Parathyroid adenoma (tissue), 2 donors: ENCODE results near the gene PLEKHG2.

ENCODE experiments used
- H2AFZ ChIP-seq: fragments of 300-600 bp; sonication (generic); one replicate; pipeline ENCODE4 v1.7.0; 2017; ENCODE audit warnings: antibody characterized with exemption, mild to moderate bottlenecking
- H3K27ac ChIP-seq: fragments of 300-600 bp; sonication (generic); one replicate; pipeline ENCODE4 v1.7.0; 2017
- H3K27me3 ChIP-seq: fragments of 300-600 bp; sonication (generic); one replicate; pipeline ENCODE4 v1.7.0; 2017; ENCODE audit warnings: low read length; ENCODE audit not compliant: control insufficient read depth, insufficient read depth
- H3K36me3 ChIP-seq: fragments of 300-600 bp; sonication (generic); one replicate; pipeline ENCODE4 v1.7.0; 2017; ENCODE audit warnings: low read length; ENCODE audit not compliant: control insufficient read depth, insufficient read depth
- H3K4me1 ChIP-seq: fragments of 300-600 bp; sonication (generic); one replicate; pipeline ENCODE4 v1.7.0; 2017; ENCODE audit warnings: control low read depth
- H3K4me2 ChIP-seq: fragments of 300-600 bp; sonication (generic); one replicate; pipeline ENCODE4 v1.7.0; 2017; ENCODE audit warnings: low read length
- H3K4me3 ChIP-seq: fragments of 300-600 bp; sonication (generic); one replicate; pipeline ENCODE4 v1.7.0; 2017; ENCODE audit warnings: low read depth, low read length
- H3K79me2 ChIP-seq: fragments of 300-600 bp; sonication (generic); one replicate; pipeline ENCODE4 v1.7.0; 2017; ENCODE audit warnings: control low read depth
- H3K9ac ChIP-seq: fragments of 300-600 bp; sonication (generic); one replicate; pipeline ENCODE4 v1.7.0; 2017; ENCODE audit warnings: mild to moderate bottlenecking
- H3K9me3 ChIP-seq: fragments of 300-600 bp; sonication (generic); one replicate; pipeline ENCODE4 v1.7.0; 2017; ENCODE audit warnings: low read length; ENCODE audit not compliant: control insufficient read depth
- TF ChIP-seq, protein P1 (sequence below): fragments of 300-600 bp; sonication (generic); IDR thresholded peaks from one replicate; pipeline ENCODE4 v1.7.0; 2017; ENCODE audit warnings: antibody characterized with exemption, mild to moderate bottlenecking
- donor health status: primary hyperparathyroidism.

The PLEKHG2 gene

DNA sequence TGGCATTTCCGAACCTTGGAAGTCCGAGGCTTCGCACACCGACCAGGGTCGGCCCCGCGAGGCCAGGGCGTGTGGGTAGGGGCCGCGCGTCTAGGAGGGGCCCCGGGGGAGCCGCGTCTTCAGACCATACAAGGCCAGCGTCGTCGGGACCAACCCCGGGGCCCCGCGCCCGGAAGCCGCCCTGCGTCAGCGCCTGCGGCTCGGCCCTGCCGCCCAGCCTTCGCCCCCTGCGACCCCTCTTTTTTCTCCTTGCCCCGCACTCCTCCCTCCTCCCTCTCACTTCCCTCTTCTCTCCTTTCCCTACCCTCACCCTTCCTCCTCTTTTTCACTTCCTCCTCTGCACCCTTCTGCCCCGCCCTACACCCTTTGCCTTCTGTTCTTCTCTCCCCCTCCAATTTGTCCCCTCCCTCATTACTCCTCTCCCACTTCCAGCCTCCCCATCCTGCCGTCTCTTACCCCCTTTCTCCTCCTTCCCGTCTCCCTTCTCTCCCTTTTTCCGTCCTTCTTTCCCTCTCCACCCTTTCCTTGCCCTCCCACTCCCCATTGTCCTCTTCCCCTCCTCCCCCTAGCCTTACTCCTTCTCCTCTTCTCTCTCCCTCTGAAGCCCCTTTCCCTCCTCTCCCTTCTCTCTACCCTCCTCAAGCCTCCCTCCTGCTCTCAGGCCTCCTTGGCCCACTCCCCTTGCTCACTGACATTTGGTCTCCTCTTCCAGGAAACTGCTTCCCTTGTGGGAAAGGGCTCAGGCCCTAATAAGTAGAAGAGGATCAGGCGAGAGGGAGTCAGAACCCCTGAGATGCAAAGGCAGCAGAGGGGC, 2.2 kb upstream of the PLEKHG2 start:
- H3K4me3 ChIP-seq: peak overlapping the region; percentile 86
- peak overlapping the region; percentile 95 for H3K4me2 ChIP-seq
- peak overlapping the region; percentile 100 for H3K27ac ChIP-seq
- no peaks in the 10 kb centered on the region for H3K9me3 ChIP-seq
- TF ChIP-seq, protein P1, sequence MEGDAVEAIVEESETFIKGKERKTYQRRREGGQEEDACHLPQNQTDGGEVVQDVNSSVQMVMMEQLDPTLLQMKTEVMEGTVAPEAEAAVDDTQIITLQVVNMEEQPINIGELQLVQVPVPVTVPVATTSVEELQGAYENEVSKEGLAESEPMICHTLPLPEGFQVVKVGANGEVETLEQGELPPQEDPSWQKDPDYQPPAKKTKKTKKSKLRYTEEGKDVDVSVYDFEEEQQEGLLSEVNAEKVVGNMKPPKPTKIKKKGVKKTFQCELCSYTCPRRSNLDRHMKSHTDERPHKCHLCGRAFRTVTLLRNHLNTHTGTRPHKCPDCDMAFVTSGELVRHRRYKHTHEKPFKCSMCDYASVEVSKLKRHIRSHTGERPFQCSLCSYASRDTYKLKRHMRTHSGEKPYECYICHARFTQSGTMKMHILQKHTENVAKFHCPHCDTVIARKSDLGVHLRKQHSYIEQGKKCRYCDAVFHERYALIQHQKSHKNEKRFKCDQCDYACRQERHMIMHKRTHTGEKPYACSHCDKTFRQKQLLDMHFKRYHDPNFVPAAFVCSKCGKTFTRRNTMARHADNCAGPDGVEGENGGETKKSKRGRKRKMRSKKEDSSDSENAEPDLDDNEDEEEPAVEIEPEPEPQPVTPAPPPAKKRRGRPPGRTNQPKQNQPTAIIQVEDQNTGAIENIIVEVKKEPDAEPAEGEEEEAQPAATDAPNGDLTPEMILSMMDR: no peak
- peak overlapping the region; percentile 75 for H2AFZ ChIP-seq
- H3K79me2 ChIP-seq: peaks cover 14% of the 10 kb centered on the region
- H3K9ac ChIP-seq: peak overlapping the region; percentile 78
- H3K36me3 ChIP-seq: no peaks in the 10 kb centered on the region
- no peaks in the 10 kb centered on the region for H3K27me3 ChIP-seq
- peaks cover 17% of the 10 kb centered on the region for H3K4me1 ChIP-seq

DNA sequence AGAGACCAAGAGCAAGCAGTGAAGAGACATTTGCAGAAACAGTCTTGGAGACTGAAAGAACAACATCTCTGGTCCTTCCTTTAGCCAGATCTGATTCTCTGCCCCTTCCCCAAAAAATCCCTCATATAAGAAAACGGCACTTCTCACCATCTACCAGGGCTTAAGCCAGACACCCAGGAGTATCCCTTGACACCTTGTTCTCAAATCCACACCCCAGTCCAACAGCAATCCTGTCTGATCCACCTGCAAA, 1.7 kb upstream of the PLEKHG2 start:
- peak overlapping the region; percentile 100 for H3K27ac ChIP-seq
- no peak overlapping the region for H2AFZ ChIP-seq
- no peaks in the 10 kb centered on the region for H3K27me3 ChIP-seq
- peak overlapping the region; percentile 95 for H3K4me2 ChIP-seq
- peak overlapping the region; percentile 86 for H3K4me3 ChIP-seq
- TF ChIP-seq, protein P1: no peak
- H3K79me2 ChIP-seq: peaks cover 14% of the 10 kb centered on the region
- no peaks in the 10 kb centered on the region for H3K9me3 ChIP-seq
- H3K4me1 ChIP-seq: peaks cover 17% of the 10 kb centered on the region
- no peaks in the 10 kb centered on the region for H3K36me3 ChIP-seq
- no peak overlapping the region for H3K9ac ChIP-seq

DNA sequence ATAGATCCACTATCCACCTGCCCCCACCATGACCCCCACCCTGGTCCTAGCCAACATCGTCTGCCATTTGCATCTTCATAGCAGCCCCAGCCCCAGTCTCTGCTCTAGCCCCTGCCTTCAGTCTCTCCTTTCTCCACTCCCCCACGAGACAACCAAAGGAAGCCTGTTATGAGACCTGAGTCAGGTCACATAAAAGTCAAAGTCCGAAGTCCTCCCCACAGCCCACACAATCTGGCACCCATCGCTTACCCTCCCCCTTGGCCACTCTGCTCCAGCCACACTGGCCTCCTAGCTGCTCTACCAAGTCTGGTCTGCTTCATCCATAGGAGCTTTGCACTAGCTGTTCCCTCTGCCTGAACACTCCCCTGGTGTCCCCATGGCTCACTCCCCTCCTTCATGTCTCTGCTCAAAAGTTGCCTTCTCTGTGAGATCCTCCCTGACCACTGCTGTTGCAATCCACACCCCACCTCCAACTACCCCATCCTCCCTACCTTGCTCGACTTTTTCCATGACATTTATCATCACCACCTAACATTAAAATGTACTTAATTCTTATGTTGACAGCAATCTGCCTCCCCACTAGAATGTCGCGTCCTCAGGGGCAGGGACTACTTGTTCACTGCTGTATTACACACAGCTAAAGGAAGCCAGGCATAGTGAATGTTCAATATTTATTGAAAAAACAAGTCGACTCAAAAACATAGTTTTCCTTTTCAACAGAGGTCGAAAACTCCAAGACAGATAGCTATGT, 1.2 kb upstream of the PLEKHG2 start:
- peak overlapping the region; percentile 86 for H3K4me3 ChIP-seq
- peaks cover 14% of the 10 kb centered on the region for H3K79me2 ChIP-seq
- peak overlapping the region; percentile 100 for H3K27ac ChIP-seq
- TF ChIP-seq, protein P1: no peak
- no peaks in the 10 kb centered on the region for H3K27me3 ChIP-seq
- no peak overlapping the region for H2AFZ ChIP-seq
- H3K4me1 ChIP-seq: peaks cover 17% of the 10 kb centered on the region
- H3K36me3 ChIP-seq: no peaks in the 10 kb centered on the region
- H3K9ac ChIP-seq: no peak overlapping the region
- H3K9me3 ChIP-seq: no peaks in the 10 kb centered on the region
- H3K4me2 ChIP-seq: peak overlapping the region; percentile 95

DNA sequence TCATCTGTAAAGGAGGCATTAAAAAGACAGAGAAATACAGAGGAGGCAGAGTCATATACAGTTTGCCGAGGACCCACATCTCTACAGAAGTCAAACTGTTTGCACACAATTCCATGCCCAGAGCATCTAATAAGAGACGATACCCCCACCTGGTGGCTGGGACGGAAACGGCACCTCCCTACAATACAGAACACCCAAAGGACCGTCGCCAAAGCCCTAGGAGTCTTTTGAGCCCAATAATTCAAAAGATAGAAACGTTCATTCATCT, 703 bp upstream of the PLEKHG2 start:
- no peaks in the 10 kb centered on the region for H3K9me3 ChIP-seq
- H3K27me3 ChIP-seq: no peaks in the 10 kb centered on the region
- H3K79me2 ChIP-seq: peaks cover 14% of the 10 kb centered on the region
- H3K27ac ChIP-seq: peak overlapping the region; percentile 100
- TF ChIP-seq, protein P1: peak; percentile 94
- peak overlapping the region; percentile 95 for H3K4me2 ChIP-seq
- peak overlapping the region; percentile 86 for H3K4me3 ChIP-seq
- peaks cover 17% of the 10 kb centered on the region for H3K4me1 ChIP-seq
- H3K9ac ChIP-seq: no peak overlapping the region
- H2AFZ ChIP-seq: no peak overlapping the region
- H3K36me3 ChIP-seq: no peaks in the 10 kb centered on the region

DNA sequence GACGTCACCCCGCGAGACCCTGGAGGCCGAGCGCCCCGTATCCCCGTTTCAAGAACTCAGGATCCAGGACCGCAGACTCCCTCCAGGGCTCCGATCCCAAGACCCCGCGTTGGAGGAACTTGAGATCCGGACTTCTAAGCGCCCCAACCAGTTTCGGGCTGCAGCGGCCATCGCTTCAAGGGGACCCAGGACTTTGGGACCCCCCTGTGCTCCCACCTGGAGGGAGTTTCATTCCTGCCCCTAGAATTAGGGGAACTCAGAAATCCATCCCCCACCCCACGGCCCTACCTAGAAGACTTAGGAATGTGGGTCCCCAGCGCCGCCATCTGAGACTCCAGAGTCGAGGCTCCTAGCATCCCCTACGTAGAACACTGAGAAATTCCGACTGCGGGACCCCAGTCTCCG, 400 bp downstream of the PLEKHG2 start:
- Histone ChIP-seq H2AFZ (peak overlapping the region; percentile 65), H3K79me2 (peaks cover 10% of the 10 kb centered on the region), H3K9me3 (no peaks in the 10 kb centered on the region), H3K27ac (peak overlapping the region; percentile 100), H3K4me3 (peak overlapping the region; percentile 86), H3K4me2 (peak overlapping the region; percentile 95), H3K4me1 (peaks cover 17% of the 10 kb centered on the region), H3K9ac (no peak overlapping the region), H3K36me3 (no peaks in the 10 kb centered on the region), H3K27me3 (no peaks in the 10 kb centered on the region)
- TF ChIP-seq, protein P1: peak; percentile 78
